Astrocyte of the hippocampus (primary cell): ENCODE results near the gene FUT7.
"Not testable (repeated sequence)": the region's sequence is repeated elsewhere in the genome, so short reads cannot be mapped to it uniquely, and the experiment has no call there.

Experiments
- DNase-seq: peaks from one replicate; pipeline ENCODE4 v3.0.0; 2011; ENCODE audit warnings: low read depth, low spot score

Gene FUT7

DNA sequence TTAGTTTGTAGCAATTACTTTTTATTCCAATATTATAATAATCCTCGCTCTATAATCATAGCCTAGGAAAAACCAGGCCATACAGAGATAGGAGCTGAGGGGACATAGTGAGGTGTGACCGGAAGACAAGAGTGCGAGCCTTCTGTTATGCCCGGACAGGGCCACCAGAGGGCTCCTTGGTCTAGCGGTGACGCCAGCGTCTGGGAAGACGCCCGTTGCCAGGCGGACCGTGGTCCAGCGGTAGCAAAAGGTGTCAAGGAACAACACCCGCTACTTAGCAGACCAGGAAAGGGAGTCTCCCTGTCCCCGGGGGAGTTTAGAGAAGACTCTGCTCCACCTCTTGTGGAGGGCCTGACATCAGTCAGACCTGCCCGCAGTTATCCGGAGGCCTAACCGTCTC, 27.6 kb downstream of the FUT7 start:
- not testable (repeated sequence) for DNase-seq

DNA sequence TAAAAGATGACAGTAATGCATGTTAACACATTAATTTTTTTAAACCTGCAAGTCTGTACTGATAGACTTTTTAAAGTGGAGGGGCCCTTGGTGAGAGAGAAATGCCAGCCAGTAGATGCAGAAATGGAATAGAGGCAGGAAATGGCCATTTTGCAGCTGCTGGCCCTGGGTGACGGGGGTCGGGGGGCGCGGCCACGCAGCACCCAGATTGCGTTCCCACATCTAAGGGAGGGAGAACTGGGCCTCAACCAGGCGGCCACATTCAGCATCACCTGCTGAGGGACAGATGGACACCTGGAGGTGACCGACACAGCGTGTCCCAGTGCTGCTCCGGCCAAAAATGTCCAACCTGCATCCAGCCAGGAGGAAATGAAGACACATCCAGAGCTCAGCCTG, 29.2 kb downstream of the FUT7 start:
- no peak for DNase-seq

DNA sequence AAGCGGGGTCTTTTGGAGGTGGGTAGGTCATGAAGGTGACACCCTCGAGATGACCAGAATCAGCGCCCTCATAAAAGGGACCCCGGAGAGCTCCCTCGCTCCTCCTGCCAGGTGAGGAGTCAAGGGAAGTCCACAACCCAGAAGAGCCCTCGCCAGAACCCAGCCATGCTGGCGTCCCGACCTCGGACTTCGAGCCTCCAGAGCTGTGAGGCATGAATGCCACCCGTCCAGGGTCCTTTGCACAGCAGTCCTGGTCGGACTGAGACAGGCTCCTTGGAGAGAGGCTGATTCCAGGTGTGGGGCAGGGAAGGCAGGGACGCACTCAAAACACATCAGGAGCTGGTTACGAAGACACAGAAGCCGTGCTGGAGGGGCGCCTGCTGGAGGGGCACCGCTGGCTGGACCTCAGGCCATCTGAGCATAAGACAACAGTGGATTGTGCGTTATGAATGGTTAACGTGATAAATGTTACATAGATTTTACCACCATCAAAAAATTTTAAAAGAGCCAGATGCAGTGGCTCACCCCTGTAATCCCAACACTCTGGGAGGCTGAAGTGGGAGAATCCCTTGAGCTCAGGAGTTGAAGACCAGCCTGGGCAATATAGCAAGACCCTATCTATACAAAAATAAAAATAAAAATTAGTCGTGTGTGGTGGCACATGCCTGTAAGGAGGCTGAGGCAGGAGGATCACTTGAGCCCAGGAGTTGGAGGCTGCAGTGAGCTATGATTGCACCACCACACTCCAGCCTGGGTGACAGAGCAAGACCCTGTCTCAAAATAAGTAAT, 29.8 kb downstream of the FUT7 start:
- DNase-seq = no peak

DNA sequence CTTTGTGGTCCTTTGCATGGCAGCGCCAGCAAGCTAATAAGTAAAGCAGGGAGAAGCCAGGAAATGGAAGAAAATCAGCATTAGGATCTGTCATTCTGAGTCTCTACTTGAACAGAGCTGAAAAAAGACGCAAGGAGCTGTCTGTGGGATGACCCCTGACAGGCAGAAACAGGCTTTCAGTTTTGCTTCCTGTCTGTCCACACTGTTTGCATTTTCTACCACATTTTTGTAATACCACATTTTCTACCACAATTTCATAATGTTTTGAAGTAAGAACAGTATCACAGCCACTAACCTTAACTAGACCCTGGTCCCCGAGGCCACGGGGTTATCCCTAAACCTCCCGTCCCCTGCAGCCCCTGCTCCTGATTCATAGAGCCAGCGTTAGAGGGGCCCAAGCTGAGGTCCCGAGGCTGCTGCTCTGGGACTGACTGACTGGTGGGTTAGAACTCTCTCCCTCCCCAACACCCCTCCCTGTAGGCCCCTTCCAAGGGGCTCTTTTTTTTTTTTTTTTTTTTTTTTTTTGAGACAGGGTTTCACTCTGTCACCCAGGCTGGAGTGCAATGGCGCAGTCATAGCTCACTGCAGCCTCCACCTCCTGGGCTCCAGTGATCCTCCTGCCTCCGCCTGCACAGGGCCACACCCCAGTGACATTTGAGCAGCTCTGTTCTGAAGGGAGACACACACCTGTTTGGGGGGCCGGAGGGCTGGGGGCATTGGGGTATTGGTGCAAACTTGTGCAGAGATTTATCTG, 31.5 kb downstream of the FUT7 start:
- DNase-seq = no peak

DNA sequence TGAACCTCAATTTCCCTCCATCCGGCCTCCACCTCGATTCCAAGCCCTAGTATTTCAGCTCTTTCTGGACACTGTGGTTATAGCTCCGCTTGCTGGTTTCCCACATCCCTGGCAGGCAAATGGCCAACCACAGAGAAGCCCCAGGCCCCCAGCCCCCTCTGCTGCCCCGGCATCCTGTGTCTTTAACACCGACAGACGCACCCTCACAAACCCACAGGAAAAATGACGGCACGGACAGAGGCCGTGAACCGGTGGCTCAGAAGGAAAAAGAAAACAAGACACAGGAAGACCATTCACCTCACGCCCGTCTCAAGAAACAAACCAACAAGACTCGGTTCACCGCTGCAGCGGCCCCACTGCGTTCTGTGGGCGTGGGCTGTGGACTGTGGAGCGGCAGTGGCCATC, 34.1 kb downstream of the FUT7 start:
- DNase-seq = peak; percentile 43

DNA sequence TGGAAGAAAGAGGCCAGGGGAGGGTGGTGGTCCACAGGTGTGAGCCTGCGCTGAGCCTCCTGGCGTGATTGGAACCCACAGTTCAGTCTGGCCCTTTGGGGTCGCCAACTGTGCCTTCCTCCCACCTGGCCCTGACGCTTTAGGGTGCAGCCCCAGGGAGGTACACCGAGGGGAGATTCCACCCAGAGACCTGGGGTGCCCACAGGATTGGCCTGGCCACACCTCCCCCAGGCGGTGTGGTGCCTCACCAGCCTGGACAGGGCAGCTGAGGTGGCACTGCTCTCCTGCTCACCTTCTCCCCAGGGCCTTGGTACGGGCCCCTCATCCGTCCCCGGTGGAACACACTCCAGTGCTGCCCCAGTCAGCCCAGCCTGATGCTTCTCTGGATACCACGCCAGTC, 34.5 kb downstream of the FUT7 start:
- no peak for DNase-seq

DNA sequence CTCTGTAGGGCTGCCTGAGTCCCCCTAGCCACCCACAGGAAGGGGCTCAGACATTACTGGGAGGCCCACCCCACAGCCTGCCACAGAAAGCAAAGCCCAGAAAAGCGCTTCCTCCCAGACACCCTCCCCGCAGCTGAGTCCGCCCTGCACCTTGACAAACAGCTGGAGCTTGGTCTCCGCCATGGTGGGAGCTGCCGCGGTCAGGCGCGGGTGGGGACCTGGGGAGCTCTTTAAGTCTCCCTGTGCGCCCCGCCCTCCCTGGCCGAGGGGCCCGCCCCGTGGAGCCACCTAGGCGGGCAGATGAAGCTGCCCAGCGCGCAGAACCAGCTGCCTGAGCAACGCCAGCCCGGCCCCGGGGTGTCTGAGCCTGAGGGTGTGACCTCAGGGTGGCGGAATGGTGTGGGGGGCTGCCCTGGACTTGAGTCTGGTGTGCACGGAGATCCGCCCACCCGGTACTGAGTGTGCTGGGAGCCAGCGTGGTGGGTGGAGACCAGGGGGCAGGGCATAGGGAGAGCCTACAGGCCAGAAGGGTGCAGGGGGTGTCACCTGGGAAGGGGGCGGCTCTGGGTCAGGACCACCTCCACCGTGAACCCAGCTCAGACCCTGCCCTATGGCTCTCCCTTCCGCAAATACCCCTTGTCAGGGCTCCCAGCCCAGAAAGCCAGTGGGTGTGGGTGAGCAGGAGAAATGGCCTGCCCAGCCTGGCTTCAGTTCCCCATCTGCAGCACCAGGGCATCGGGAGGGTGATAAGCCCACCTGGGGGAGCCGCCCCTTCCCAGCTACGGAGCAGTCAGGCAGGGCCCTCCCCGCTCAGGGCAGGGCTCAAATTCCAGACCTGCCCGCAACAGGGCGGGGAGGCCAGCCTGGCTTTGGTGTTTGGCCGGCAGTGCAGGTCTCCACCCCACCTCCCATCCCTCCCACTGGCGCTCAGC, 35.3 kb downstream of the FUT7 start, which contains the start of gene CLIC3:
CLIC3 (minus strand) TSS at position 208 of the 932 bp plus-strand sequence; CDS start at position 183, 25 bp downstream.
- peak; percentile 55 for DNase-seq

DNA sequence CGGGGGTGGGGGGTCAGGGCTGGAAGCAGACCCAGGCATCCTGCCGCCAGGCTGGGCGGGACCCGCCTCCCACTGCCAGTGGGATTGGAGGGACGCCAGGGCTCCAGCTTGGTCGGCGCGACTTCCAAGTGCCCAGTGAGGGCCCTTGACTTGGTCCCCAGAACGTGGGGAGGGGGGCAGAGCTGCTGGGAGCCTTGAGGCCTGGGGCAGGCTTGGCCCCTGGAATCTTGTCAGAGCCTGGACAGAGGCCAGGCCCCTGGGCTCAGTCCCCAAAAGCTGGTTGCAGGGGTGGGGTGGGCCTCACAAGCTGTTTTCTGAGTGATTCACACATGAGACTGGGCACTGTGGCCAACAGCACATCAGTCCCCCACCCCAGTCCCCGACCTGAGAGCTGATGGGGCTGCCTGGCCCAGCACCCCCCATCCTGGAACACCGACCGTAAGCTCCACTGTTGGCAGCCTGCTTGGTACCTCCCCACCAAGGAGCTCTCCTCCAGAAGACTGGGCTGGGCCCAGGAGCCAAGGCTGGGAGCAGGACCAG, 36.0 kb downstream of the FUT7 start:
- peak; percentile 72 for DNase-seq

DNA sequence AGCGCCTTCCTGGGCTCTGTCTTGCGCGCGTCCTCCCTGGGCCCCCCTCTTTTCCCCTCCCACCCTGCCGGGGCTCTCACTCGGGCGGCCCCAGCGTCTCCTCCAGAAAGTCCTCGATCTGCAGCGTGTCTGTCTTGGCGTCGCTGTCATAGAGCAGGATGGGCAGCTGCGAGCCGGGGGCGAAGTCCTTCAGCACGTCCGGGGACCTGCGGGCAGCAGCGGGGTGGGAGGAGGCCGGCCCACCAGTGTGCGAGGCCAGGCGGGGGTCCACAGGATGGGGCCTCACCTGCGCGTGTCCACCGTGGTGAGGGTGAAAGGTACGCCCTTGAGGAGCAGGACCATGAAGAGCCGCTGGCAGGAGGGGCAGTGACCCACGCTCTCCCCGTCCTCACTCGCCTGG, 36.5 kb downstream of the FUT7 start:
- DNase-seq = peak; percentile 36

DNA sequence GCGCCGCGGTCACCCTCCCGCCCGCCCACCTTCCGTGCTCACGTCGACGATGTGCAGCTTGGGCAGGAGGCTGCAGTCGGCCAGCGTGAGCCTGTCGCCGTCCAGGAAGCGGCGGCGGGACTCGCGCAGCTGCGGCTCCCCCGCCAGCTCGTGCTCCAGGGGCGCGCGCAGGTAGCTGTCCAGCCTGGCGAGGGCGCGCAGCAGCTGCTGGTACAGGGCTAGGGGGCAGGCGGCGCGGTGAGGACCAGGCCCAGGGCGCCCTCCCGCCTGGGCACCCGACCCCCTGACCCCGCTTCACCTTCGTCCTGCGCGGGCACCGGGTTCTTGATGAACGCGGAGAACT, 37.0 kb downstream of the FUT7 start:
- DNase-seq = peak; percentile 34

DNA sequence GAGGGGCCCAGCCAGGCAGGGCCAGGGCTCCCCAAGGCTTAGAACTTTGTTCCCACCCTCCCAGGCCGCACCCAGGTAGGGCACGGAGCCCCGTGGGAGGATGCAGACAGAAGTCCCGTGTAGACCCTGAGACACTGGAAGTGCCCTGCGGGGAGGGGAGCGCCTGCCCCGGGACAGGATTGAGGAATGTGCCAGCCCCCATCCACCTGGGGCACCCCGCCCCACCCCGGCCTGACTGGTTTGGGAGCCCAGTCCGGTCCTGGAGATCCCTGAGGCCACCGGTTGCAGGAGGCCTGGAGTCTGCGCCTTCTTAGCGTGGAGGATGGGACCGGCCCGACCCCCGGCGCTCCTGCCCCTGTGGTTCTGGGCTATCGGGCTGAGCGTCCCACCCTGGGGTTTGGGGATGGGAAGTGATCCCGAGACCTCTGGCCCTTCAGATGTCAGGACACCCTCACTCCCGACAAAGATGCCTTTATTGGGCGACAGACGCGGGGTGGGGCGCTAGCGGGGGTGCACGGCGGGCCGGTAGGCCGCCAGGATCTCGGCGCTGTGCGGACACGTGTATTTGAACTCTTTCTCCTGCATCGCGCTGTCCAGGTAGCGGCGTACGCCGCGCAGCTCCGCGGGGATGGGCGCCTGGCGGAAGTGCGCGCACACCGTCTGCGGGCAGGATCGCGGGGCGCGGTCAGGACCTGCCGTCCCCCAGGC, 37.6 kb downstream of the FUT7 start:
- no peak for DNase-seq

DNA sequence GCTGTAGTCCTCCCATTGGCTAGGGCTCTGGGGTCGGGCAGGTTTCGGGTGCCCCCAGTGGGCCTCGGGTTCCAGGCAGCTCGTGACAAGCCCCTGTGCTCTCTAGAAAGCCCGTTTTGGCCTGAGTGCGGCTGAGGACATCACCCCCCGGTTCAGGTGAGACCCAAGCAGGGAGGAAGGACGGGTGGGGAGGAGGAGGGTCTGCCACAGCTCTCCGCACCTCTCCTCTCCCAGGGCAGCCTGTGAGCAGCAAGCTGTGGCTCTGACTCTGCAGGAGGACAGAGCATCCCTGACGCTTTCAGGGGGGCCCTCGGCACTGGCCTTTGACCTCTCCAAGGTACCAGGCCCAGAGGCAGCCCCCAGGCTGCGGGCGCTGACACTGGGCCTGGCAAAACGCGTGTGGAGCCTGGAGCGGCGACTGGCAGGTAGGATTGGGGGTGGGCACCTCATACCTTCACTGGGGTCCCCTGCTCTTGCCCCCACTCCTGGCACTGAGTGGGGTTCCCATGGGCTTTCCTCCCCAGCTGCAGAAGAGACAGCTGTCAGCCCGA, 39.0 kb downstream of the FUT7 start:
- no peak for DNase-seq

DNA sequence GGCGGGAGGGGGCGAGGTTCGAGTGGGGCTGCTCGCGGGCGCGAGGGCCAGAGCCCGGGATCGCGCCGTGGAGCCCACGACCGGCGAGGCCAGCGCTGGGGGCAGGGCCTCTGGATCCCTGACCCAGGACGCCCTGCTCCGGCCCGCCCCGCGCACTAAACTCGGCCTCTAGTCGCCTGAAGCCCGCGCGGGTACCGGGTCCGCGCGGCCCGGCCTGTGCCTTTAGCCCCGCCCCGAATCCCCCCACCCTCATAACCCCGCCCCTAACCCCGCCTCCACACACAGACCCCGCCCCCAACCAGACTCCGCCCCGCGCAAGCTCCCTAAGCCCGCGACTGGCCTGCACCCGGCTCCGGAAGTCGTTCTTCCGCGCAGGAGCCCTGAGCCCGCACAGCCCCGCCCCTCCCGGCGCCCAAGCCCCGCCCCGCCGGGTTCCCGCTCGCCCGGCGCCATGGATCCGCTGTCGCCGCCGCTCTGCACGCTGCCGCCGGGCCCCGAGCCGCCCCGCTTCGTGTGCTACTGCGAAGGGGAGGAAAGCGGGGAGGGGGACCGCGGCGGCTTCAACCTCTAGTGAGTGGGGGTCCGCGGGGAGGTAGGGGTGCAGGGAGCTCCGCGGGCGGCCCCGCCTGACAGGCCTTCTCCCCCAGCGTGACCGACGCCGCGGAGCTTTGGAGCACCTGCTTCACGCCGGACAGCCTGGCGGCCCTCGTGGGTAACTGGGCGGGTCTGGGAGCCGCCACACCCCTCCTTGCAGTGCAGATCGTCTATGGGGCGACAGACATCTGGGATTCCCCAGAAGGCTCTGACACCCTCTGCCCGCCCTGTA, 39.7 kb downstream of the FUT7 start, which contains the start of gene PAXX:
PAXX (plus strand) TSS at position 430 of the 826 bp plus-strand sequence; CDS start at position 452, 22 bp downstream.
- DNase-seq = peak; percentile 94

DNA sequence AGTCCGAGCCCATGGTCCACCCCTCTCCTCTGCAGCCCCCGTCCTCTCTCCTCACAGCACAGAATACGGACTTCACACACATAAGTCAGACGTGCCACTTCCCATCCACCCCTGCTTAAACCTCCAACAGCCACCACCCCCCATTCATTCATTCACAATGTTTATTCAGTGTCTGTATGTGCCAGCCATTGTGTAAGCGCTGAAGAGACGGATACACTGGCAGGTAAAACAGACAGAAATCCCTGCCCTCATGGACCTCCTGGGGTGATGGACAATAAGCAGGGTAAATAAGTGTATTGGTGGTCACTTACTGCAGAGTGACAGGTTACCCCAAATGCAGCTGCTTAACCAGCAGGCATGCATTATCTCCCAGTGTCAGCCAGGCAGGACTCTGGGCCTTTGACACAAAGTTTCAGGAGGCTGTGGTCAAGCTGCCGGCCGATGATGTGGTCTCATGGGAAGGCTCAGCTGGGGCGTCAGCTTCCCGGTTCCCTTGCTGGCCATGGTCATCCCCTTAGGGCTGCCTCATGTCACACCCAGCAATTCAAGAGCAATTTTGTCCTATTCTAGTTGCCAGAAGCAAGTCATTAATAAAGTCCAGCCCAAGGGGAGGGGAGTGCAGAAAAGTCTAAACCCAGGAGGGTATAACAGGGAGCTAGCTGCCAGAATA, 41.5 kb downstream of the FUT7 start:
- DNase-seq = no peak

DNA sequence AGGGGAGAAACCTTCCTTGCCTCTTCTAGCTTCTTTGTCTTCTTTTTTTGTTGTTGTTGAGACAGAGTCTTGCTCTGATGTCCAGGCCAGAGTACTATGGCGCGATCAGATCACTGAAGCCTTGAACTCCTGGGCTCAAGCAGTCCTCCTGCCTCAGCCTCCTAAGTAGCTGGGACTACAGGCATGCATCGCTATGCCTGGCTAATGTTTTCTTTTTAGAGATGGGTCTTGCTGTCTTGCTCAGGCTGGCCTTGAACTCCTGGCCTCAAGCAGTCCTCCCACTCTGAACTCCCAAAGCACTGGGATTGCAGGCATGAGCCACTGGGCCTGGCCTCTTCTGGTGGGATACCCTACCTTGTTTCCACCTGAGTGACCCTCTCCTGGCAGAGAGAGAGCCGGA, 43.0 kb downstream of the FUT7 start:
- no peak for DNase-seq

DNA sequence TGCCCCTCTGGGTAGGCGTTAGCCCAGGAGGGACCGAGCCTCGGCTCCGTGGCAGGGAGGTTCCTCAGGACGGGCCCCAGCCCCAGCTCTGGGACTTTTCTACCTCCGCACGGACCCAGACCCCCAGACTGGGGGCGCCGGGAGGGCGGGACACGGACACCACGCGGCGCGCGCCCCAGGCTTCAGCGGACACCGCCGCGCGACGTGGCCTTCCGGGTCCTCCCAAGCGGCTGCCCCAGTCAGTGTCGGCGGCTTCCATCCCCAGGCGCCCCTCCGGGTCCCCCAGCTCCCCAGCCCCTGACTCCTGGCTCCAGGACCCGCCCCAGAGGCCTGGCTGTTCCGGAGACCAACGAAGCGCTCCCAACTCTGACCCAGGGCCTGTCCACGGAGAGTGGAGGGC, 46.0 kb downstream of the FUT7 start:
- no peak for DNase-seq

DNA sequence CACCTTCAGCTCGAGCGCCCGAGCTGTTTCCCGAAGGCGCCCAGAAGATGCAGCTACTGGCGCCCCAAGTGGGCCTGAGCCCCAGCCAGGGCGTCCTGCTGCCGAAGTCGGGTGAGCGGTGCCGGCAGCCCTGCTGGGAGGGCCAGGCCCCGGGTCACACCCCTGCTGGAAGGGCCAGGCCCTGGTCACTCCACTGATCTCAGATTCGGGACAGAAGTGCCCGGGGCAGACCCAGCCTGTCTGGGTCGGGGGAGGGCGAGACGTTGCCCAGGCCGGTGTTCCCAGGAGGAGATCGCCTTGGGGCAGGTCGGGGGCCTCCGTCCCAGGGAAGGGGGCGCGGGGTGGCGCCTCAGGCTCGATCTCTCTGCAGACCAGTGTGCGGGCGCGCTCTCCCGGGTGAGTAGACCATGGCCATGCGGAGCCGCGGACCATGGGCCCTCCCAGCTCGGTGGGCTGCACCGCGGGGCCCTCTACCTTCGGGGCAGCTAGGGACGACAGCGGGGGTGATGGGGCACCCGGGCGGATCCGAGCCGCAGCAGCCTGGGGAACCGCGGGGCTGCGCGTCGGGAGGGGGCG, 46.8 kb downstream of the FUT7 start:
- DNase-seq = no peak

DNA sequence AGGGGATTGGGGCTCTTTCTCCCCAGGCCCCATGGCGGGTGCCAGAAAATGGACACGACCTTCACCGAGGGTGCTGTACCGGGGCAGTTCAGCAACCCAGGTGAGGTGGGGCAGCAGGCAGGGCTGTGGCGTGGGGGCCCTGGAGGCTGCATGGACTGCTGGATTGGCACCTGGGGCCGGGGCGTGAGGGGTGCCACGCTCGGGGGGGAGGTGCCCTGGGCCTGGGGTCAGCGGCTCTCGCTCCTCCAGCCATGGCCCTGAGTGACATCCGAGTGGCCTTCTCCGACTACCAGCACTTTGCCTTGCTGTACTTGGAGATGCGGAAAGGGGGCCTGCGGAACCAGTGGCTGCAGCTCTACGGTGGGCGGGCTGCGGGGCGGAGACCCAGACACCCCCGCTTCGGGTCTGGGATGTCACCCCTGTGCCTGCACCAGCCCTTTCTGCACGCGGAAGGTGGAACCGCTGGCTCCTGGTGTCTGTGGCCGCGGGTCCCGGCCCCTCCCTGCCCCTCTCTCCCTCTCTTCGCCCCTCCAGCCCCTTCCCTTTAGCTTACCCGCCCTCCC, 47.3 kb downstream of the FUT7 start:
- no peak for DNase-seq
